ENCODE results near the gene SLC38A2.

The SLC38A2 gene

GRCh38 chr12:46376579-46376978 is 4.0 kb upstream of the SLC38A2 start:
- Histone ChIP-seq H4K20me1 (ENCODE audit: insufficient read depth, low read length, poor library complexity, severe bottlenecking) (peaks cover 6% of the 10 kb centered on the region), H3K79me2 (ENCODE audit: insufficient read depth, low read length) (peaks cover 19% of the 10 kb centered on the region), H3K4me3 (ENCODE audit: low read length, poor library complexity, severe bottlenecking) (no peak overlapping the region), H3K4me2 (ENCODE audit: low read depth, low read length, poor library complexity, severe bottlenecking) (no peak overlapping the region), H3K27me3 (ENCODE audit: insufficient read depth, low read length, poor library complexity, severe bottlenecking) (peaks cover 9% of the 10 kb centered on the region), H3K9me2 (replicated peaks; ENCODE audit: low read depth, low read length) (no peaks in the 10 kb centered on the region), H3K36me3 (ENCODE audit: insufficient read depth, low read length) (no peaks in the 10 kb centered on the region), H2AFZ (ENCODE audit: low read length) (no peak overlapping the region), H3K9me3 (ENCODE audit: insufficient read depth, low read depth, low read length) (no peaks in the 10 kb centered on the region), H3F3A (ENCODE audit: low read depth) (no peaks in the 10 kb centered on the region), H3K4me1 (ENCODE audit: insufficient read depth, low read length, poor library complexity, severe bottlenecking) (peaks cover 38% of the 10 kb centered on the region), H3K9ac (ENCODE audit: low read depth, low read length, poor library complexity, severe bottlenecking) (no peak overlapping the region)
- no peak for TF ChIP-seq CTCF (conservative IDR thresholded peaks at IDR 0.05; ENCODE audit: low read length)
- TF ChIP-seq EZH2phosphoT487 (IDR thresholded peaks at IDR 0.05; ENCODE audit: borderline replicate concordance): no peak

GRCh38 chr12:46374711-46375110 is 2.1 kb upstream of the SLC38A2 start:
- no peaks in the 10 kb centered on the region for H3F3A ChIP-seq (ENCODE audit: low read depth)
- TF ChIP-seq EZH2phosphoT487 (IDR thresholded peaks at IDR 0.05; ENCODE audit: borderline replicate concordance) (no peak), CTCF (conservative IDR thresholded peaks at IDR 0.05; ENCODE audit: low read length) (no peak)
- no peaks in the 10 kb centered on the region for H3K9me3 ChIP-seq (ENCODE audit: insufficient read depth, low read depth, low read length)
- H3K4me2 ChIP-seq (ENCODE audit: low read depth, low read length, poor library complexity, severe bottlenecking): peak overlapping the region; percentile 91
- peaks cover 51% of the 10 kb centered on the region for H3K4me1 ChIP-seq (ENCODE audit: insufficient read depth, low read length, poor library complexity, severe bottlenecking)
- H2AFZ ChIP-seq (ENCODE audit: low read length): no peak overlapping the region
- peaks cover 14% of the 10 kb centered on the region for H3K36me3 ChIP-seq (ENCODE audit: insufficient read depth, low read length)
- no peaks in the 10 kb centered on the region for H3K9me2 ChIP-seq (replicated peaks; ENCODE audit: low read depth, low read length)
- peaks cover 25% of the 10 kb centered on the region for H4K20me1 ChIP-seq (ENCODE audit: insufficient read depth, low read length, poor library complexity, severe bottlenecking)
- peak overlapping the region; percentile 97 for H3K9ac ChIP-seq (ENCODE audit: low read depth, low read length, poor library complexity, severe bottlenecking)
- H3K4me3 ChIP-seq (ENCODE audit: low read length, poor library complexity, severe bottlenecking): peak overlapping the region; percentile 95
- H3K27me3 ChIP-seq (ENCODE audit: insufficient read depth, low read length, poor library complexity, severe bottlenecking): peaks cover 10% of the 10 kb centered on the region
- H3K79me2 ChIP-seq (ENCODE audit: insufficient read depth, low read length): peaks cover 37% of the 10 kb centered on the region

GRCh38 chr12:46374310-46374709 is 1.7 kb upstream of the SLC38A2 start:
- Histone ChIP-seq H3F3A (ENCODE audit: low read depth) (no peaks in the 10 kb centered on the region), H3K79me2 (ENCODE audit: insufficient read depth, low read length) (peaks cover 41% of the 10 kb centered on the region), H2AFZ (ENCODE audit: low read length) (0 out of 2 replicates have a peak overlapping the region, but pooled peaks have one; percentile 56), H3K4me3 (ENCODE audit: low read length, poor library complexity, severe bottlenecking) (peak overlapping the region; percentile 95), H3K4me2 (ENCODE audit: low read depth, low read length, poor library complexity, severe bottlenecking) (peak overlapping the region; percentile 91), H3K9ac (ENCODE audit: low read depth, low read length, poor library complexity, severe bottlenecking) (peak overlapping the region; percentile 97), H3K9me3 (ENCODE audit: insufficient read depth, low read depth, low read length) (no peaks in the 10 kb centered on the region), H3K36me3 (ENCODE audit: insufficient read depth, low read length) (peaks cover 18% of the 10 kb centered on the region), H3K27me3 (ENCODE audit: insufficient read depth, low read length, poor library complexity, severe bottlenecking) (peaks cover 10% of the 10 kb centered on the region), H3K9me2 (replicated peaks; ENCODE audit: low read depth, low read length) (no peaks in the 10 kb centered on the region), H4K20me1 (ENCODE audit: insufficient read depth, low read length, poor library complexity, severe bottlenecking) (peaks cover 29% of the 10 kb centered on the region), H3K4me1 (ENCODE audit: insufficient read depth, low read length, poor library complexity, severe bottlenecking) (peaks cover 51% of the 10 kb centered on the region)
- TF ChIP-seq CTCF (conservative IDR thresholded peaks at IDR 0.05; ENCODE audit: low read length) (no peak), EZH2phosphoT487 (IDR thresholded peaks at IDR 0.05; ENCODE audit: borderline replicate concordance) (no peak)
